SU-DHL-6 (cell line): ENCODE results near the gene NENF.

Experiments used
- H2AFZ ChIP-seq: fragments of 200-600 bp; sonication (generic); 2 replicates; pipeline ENCODE4 v1.6.1; 2014; ENCODE audit warnings: low read depth, mild to moderate bottlenecking, moderate library complexity, mixed read lengths, antibody characterized with exemption, low read length; ENCODE audit not compliant: severe bottlenecking
- H3F3A ChIP-seq: fragments of 200-600 bp; shearing (Covaris generic); 2 replicates; pipeline ENCODE4 v1.6.0; 2016; ENCODE audit warnings: antibody characterized with exemption, mild to moderate bottlenecking; ENCODE audit not compliant: insufficient read depth
- H3K27ac ChIP-seq: fragments of 200-600 bp; sonication (generic); 2 replicates; pipeline ENCODE4 v1.5.1; 2016; ENCODE audit warnings: low read depth, mild to moderate bottlenecking, low read length, moderate library complexity, mixed read lengths
- H3K27me3 ChIP-seq: fragments of 200-600 bp; sonication (generic), shearing (Covaris generic); 2 replicates; pipeline ENCODE4 v1.6.0; 2014; ENCODE audit warnings: mild to moderate bottlenecking, low read length
- H3K36me3 ChIP-seq: fragments of 200-600 bp; sonication (generic); 2 replicates; pipeline ENCODE4 v1.6.1; 2014; ENCODE audit warnings: mild to moderate bottlenecking, low read length, mixed read lengths
- H3K4me2 ChIP-seq: fragments of 300-600, 200-600 bp; shearing (Covaris generic), sonication (generic); 2 replicates; pipeline ENCODE4 v1.6.0; 2014; ENCODE audit warnings: low read length, low read depth, mild to moderate bottlenecking; ENCODE audit not compliant: poor library complexity, severe bottlenecking
- H3K4me3 ChIP-seq: fragments of 200-600 bp; sonication (generic); 2 replicates; pipeline ENCODE4 v1.5.1; 2014; ENCODE audit warnings: antibody characterized with exemption, low read length, mild to moderate bottlenecking, mixed read lengths; ENCODE audit not compliant: insufficient read depth, poor library complexity, severe bottlenecking
- H3K79me2 ChIP-seq: fragments of 200-600 bp; sonication (generic); 2 replicates; pipeline ENCODE4 v1.6.1; 2014; ENCODE audit warnings: mild to moderate bottlenecking, low read length, moderate library complexity; ENCODE audit not compliant: insufficient read depth
- H3K9ac ChIP-seq: fragments of 200-600 bp; sonication (generic); 2 replicates; pipeline ENCODE4 v1.7.0; 2014; ENCODE audit warnings: mild to moderate bottlenecking, low read length
- H3K9me2 ChIP-seq: fragments of 200-600 bp; sonication (generic); replicated peaks from 2 replicates; pipeline ENCODE4 v1.6.1; 2014; ENCODE audit warnings: low read length; ENCODE audit not compliant: insufficient read depth
- H3K9me3 ChIP-seq: fragments of 200-600 bp; sonication (generic); 2 replicates; pipeline ENCODE4 v1.6.1; 2014; ENCODE audit warnings: low read length, mixed read lengths; ENCODE audit not compliant: insufficient read depth
- H4K20me1 ChIP-seq: fragments of 200-600 bp; sonication (generic); 2 replicates; pipeline ENCODE4 v1.6.1; 2014; ENCODE audit warnings: low read depth, mild to moderate bottlenecking, antibody characterized with exemption, low read length, moderate library complexity, mixed read lengths
- EZH2phosphoT487 ChIP-seq: fragments of 200-600 bp; sonication (generic), shearing (Covaris generic); conservative IDR thresholded peaks from 2 replicates; pipeline ENCODE4 v1.6.1; 2018; ENCODE audit warnings: mild to moderate bottlenecking, antibody characterized with exemption, low read length, moderate library complexity, mixed read lengths
- TF ChIP-seq, protein P1 (sequence below): fragments of 200-600 bp; sonication (generic); IDR thresholded peaks from one replicate; pipeline ENCODE4 v1.5.1; 2017; ENCODE audit warnings: antibody characterized with exemption, mild to moderate bottlenecking, low read length, moderate library complexity; ENCODE audit not compliant: insufficient read depth, poor library complexity, severe bottlenecking

The NENF gene

DNA sequence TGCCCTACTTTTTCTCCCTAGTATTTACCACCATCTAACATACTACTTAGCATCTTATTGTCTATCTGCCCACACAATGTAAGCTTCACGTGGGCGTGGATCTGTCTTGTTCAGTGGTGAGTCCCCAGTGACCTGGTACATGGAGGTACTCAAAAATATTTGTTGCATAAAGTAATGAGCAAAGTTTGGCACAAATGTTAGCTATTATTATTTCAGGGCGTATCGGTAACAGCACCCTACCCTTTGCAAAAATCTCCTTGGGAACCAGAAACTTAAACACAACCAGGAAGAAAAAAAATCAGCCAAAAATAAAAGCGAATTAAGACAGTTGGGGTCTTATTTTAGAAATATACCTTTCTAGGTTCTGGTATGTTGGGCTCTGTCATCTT lies 454 bp upstream of the NENF start:
- TF ChIP-seq, protein P1, sequence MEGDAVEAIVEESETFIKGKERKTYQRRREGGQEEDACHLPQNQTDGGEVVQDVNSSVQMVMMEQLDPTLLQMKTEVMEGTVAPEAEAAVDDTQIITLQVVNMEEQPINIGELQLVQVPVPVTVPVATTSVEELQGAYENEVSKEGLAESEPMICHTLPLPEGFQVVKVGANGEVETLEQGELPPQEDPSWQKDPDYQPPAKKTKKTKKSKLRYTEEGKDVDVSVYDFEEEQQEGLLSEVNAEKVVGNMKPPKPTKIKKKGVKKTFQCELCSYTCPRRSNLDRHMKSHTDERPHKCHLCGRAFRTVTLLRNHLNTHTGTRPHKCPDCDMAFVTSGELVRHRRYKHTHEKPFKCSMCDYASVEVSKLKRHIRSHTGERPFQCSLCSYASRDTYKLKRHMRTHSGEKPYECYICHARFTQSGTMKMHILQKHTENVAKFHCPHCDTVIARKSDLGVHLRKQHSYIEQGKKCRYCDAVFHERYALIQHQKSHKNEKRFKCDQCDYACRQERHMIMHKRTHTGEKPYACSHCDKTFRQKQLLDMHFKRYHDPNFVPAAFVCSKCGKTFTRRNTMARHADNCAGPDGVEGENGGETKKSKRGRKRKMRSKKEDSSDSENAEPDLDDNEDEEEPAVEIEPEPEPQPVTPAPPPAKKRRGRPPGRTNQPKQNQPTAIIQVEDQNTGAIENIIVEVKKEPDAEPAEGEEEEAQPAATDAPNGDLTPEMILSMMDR: no peak
- no peak for TF ChIP-seq EZH2phosphoT487
- Histone ChIP-seq H3K9me3 (no peaks in the 10 kb centered on the region), H3F3A (no peaks in the 10 kb centered on the region), H3K4me2 (peak overlapping the region; percentile 79), H3K79me2 (no peaks in the 10 kb centered on the region), H3K27me3 (no peaks in the 10 kb centered on the region), H2AFZ (peak overlapping the region; percentile 89), H3K9me2 (no peaks in the 10 kb centered on the region), H3K27ac (no peak overlapping the region; the same call in 1 of the 2 replicates), H3K9ac (peak overlapping the region; percentile 70), H3K36me3 (no peaks in the 10 kb centered on the region), H3K4me3 (peak overlapping the region; percentile 44), H4K20me1 (no peaks in the 10 kb centered on the region)

DNA sequence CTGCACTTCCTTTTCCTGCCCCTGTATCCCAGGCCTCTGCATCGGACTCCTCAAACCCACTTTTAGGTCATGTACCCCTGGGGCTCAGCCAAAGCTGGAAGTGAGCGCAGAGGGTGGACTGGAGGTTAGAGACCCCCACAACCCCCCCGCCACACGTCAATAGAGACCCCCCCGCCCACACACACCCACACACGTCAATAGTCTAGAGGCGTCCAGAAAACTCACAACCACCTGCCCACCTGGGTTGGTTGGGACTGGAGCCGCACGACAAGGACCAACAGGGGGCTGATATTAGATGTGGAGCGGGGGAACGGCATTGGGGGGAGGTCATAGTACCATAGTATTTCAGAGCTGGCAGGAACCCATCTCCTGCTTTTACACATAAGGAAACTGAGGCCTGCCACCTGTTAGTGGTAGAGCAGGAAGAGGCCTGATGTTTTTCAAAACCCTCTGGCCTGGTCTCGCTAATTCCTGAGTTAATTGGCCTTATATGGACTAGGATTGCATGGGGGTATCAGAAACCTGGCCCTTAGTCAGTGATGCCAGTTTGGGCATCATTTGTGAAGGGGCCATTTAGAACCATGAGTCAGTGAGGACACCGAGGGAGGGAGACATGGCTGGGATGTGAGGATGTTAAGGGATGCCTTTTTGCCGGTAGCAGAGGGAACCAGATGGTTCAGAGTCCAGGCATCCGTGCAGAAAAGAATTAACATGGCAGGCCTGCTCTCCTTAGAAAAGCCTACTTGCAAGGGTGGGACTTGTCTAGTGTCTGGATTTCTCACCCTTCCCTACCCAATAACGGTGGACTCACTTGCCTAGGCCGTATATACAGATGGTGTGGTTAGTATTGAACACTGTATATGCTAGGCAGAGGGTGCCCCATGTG lies 1.1 kb downstream of the NENF start:
- peak overlapping the region; percentile 73 for H3K4me3 ChIP-seq
- no peaks in the 10 kb centered on the region for H3K36me3 ChIP-seq
- TF ChIP-seq, protein P1: no peak
- TF ChIP-seq EZH2phosphoT487: no peak
- no peak overlapping the region for H2AFZ ChIP-seq
- H3K9ac ChIP-seq: peak overlapping the region; percentile 70
- no peaks in the 10 kb centered on the region for H4K20me1 ChIP-seq
- no peaks in the 10 kb centered on the region for H3K27me3 ChIP-seq
- no peak overlapping the region for H3K27ac ChIP-seq
- H3F3A ChIP-seq: no peaks in the 10 kb centered on the region
- H3K9me2 ChIP-seq: no peaks in the 10 kb centered on the region
- no peaks in the 10 kb centered on the region for H3K79me2 ChIP-seq
- peak overlapping the region; percentile 79 for H3K4me2 ChIP-seq
- no peaks in the 10 kb centered on the region for H3K9me3 ChIP-seq

DNA sequence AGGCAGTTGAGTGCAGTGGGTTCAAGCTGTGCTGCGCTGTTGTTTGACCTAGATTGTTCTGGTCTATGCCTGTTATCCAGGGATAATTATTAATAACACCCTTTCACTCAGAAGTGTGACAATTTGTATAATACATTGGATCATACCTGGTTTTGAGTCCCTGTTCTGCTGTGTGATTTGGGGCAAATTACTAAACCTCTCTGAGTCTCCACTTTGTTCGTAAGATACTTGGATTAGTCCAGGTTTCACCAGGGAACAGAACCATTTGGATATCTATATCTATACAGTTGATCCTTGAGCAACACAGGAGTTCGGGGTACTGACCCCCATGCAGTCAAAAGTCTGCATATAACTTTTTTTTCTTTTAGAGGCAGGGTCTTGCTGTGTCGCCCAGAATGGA lies 2.3 kb downstream of the NENF start:
- Histone ChIP-seq H3K9me2 (no peaks in the 10 kb centered on the region), H2AFZ (no peak overlapping the region), H3K4me3 (no peak overlapping the region), H3K9me3 (no peaks in the 10 kb centered on the region), H3K4me2 (no peak overlapping the region), H3K9ac (no peak overlapping the region), H4K20me1 (no peaks in the 10 kb centered on the region), H3K79me2 (no peaks in the 10 kb centered on the region), H3K36me3 (no peaks in the 10 kb centered on the region), H3K27me3 (no peaks in the 10 kb centered on the region), H3F3A (no peaks in the 10 kb centered on the region), H3K27ac (no peak overlapping the region)
- TF ChIP-seq, protein P1: no peak
- no peak for TF ChIP-seq EZH2phosphoT487
